Measurements from ENCODE around the gene MESP2.

DNA sequence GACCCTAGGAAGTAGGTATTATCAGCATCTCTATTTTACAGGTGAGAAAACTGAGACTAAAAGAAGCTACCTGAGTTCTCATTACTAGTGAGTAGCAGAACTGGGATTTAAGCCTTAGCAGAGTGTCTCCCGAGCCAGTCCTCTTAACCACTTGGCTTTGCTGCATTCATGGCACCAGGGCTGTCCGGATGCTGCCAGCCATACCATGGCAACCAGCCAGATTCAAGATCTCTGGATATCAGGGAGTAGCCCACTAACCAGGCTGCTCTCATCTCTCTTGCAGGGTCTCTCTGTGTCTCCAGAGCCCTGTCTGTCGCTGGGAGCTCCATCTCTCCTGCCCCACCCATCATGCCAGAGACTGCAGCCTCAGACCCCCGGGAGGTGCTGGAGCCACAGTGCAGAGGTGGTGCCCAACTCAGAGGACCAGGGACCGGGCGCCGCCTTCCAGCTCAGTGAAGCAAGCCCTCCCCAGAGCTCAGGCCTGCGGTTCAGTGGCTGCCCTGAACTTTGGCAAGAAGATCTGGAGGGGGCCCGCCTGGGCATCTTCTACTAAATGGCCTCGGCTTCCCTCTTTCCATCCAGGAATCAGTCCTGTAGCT, 1.7 kb downstream of the MESP2 start:
- TF ChIP-seq EZH2phosphoT487 (IDR thresholded peaks at IDR 0.05; ENCODE audit: borderline replicate concordance) = no peak
- TF ChIP-seq, protein P1, sequence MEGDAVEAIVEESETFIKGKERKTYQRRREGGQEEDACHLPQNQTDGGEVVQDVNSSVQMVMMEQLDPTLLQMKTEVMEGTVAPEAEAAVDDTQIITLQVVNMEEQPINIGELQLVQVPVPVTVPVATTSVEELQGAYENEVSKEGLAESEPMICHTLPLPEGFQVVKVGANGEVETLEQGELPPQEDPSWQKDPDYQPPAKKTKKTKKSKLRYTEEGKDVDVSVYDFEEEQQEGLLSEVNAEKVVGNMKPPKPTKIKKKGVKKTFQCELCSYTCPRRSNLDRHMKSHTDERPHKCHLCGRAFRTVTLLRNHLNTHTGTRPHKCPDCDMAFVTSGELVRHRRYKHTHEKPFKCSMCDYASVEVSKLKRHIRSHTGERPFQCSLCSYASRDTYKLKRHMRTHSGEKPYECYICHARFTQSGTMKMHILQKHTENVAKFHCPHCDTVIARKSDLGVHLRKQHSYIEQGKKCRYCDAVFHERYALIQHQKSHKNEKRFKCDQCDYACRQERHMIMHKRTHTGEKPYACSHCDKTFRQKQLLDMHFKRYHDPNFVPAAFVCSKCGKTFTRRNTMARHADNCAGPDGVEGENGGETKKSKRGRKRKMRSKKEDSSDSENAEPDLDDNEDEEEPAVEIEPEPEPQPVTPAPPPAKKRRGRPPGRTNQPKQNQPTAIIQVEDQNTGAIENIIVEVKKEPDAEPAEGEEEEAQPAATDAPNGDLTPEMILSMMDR (conservative IDR thresholded peaks at IDR 0.05; ENCODE audit: low read length) = no peak
